IPS DF 6.9 (cell line): ENCODE results near the gene CENPM.
A peak's percentile ranks its signal among the peaks of the same experiment; 100 is the strongest.

Experiments used
- DNase-seq: peaks from one replicate; pipeline ENCODE4 v3.0.0-alpha.2; 2013; ENCODE audit warnings: low read depth, low spot score
- H3K27ac ChIP-seq: one replicate; pipeline ENCODE4 v1.5.1; 2013; ENCODE audit warnings: low read length, control low read depth
- H3K27me3 ChIP-seq: 2 replicates; pipeline ENCODE4 v1.6.1; 2013; ENCODE audit warnings: mild to moderate bottlenecking, low read length; ENCODE audit not compliant: control insufficient read depth, insufficient read depth
- H3K36me3 ChIP-seq: 2 replicates; pipeline ENCODE4 v1.6.1; 2013; ENCODE audit warnings: low read length; ENCODE audit not compliant: control insufficient read depth, insufficient read depth
- H3K4me1 ChIP-seq: 2 replicates; pipeline ENCODE4 v1.6.1; 2013; ENCODE audit warnings: low read length; ENCODE audit not compliant: control insufficient read depth, insufficient read depth
- H3K4me3 ChIP-seq: 2 replicates; pipeline ENCODE4 v1.5.1; 2013; ENCODE audit warnings: mild to moderate bottlenecking, low read length
- H3K9me3 ChIP-seq: 2 replicates; pipeline ENCODE4 v1.6.1; 2013; ENCODE audit warnings: low read length, inconsistent platforms; ENCODE audit not compliant: control insufficient read depth, insufficient read depth
- WGBS: extraction: QIAGEN DNeasy Blood & Tissue Kit; methylation state at CpG from one replicate; pipeline ENCODE4 v1.1.7; 2013; ENCODE audit warnings: mixed read lengths, missing lambda C conversion rate; ENCODE audit not compliant: insufficient read length, insufficient coverage; 5-methylcytosine and 5-hydroxymethylcytosine counted together

CENPM gene

GRCh38 chr22:41932353-41932752 is 14.6 kb downstream of the CENPM start:
- Histone ChIP-seq H3K27ac (no peak overlapping the region), H3K9me3 (no peaks in the 10 kb centered on the region), H3K36me3 (peaks cover under 1% of the 10 kb centered on the region; the same call in 1 of the 2 replicates), H3K4me1 (peaks cover 7% of the 10 kb centered on the region; the same call in 1 of the 2 replicates), H3K4me3 (no peak overlapping the region), H3K27me3 (no peaks in the 10 kb centered on the region; the same call in 1 of the 2 replicates)
- WGBS, result no CpG with 5 or more reads among the region's 12 CpGs
- no peak for DNase-seq

DNA sequence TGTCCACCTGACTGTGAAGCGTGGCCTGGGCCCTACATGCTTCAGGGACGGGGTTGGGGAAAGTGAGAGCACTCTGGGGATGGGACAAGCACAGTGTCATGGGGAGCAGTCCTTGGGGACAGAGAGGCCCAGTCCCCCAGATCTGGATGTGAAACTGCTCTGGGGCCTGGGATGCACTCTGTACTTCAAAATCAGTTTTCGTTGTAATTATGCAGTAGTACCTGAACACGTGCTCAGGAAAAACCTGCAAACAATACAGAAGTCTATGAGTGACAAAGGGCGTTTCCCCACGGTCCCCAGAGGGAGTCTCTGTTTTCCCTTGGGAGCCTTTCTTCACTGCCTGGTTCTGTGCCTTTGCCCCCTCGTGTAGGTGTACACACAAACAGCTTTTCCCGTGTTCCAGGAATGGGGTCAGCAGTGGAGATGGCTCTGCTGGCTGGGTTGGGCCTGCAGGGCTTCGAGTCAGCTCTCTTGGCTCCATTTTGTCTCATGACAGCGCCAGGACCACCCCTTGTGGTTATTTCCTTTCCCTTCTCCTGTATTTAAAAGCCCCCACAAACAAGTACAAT is 15.2 kb downstream of the CENPM start:
- Histone ChIP-seq H3K4me1 (peaks cover 7% of the 10 kb centered on the region; the same call in 1 of the 2 replicates), H3K27me3 (no peaks in the 10 kb centered on the region; the same call in 1 of the 2 replicates), H3K9me3 (no peaks in the 10 kb centered on the region), H3K4me3 (no peak overlapping the region), H3K27ac (no peak overlapping the region), H3K36me3 (no peaks in the 10 kb centered on the region)
- WGBS, result no CpG with 5 or more reads among the region's 10 CpGs
- no peak for DNase-seq

DNA sequence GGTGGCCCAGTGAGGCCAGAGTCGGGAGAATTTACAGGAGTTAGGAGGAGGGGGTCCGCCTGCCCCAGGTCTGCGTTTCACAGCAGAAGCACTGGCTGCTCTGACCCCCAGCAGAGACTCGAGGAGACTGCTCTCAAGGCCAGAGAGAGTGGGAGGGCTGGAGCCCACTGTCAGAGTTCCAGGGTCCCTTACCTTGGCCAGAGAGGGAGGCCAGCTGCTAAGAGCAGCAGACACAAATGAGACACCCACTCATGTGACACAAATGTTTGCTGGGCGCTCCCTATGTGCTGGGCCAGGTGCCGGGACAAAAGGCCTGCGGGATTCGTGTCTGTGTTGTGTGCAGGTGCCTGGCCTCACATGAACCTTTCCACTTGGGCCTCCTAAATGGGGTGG is 17.5 kb downstream of the CENPM start:
- H3K9me3 ChIP-seq, result no peaks in the 10 kb centered on the region
- H3K27me3 ChIP-seq, result peaks cover 10% of the 10 kb centered on the region; the same call in 1 of the 2 replicates
- no peaks in the 10 kb centered on the region for H3K36me3 ChIP-seq
- peaks cover 12% of the 10 kb centered on the region; the same call in 1 of the 2 replicates for H3K4me1 ChIP-seq
- no peak overlapping the region for H3K27ac ChIP-seq
- no CpG with 5 or more reads among the region's 8 CpGs for WGBS
- no peak for DNase-seq
- H3K4me3 ChIP-seq, result no peak overlapping the region

DNA sequence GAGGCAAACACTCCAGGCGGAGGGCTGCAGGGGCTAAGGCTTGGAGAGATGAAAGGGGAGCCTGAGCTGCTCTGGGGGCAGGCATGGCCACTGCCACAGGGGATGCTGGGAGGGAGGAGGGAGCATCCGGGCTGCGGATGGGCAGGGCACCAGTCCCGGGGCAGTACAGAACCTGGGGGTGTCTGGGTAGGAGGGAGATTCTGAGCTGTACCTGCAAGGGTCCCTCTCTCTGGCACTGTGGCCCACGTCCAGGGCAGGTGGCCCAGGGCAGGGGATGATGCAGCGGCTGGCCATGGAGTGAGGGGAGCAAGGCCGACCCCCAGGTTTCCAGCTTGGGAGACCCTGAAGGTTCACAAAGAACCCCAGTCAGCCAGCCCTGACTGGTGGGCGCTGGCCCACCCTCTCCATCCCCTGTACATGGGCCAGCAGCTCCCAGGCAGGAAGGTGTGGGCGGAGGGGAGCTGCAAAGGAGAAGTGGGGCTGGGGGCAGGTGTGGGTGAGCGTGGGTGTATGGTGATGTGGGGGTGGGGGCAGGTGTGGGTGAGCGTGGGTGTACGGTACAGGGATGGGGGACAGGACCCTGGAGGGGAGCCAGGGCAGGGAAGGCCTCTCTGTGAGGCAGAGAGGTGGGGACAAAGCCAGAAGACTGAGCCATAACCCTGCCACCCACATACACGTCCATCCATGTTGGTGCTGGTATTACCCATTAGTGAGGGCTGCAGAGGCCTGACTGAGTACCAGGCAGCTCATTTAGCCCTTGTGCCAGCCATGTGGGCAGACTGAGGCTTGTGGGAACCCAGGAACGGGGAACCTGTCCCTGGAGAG is 18.1 kb downstream of the CENPM start:
- H3K27me3 ChIP-seq, result peaks cover 10% of the 10 kb centered on the region; the same call in 1 of the 2 replicates
- H3K27ac ChIP-seq, result no peak overlapping the region
- H3K4me3 ChIP-seq, result no peak overlapping the region
- WGBS, result 100% methylated on average over 1 of the region's 14 CpGs
- no peaks in the 10 kb centered on the region for H3K36me3 ChIP-seq
- DNase-seq, result no peak
- no peaks in the 10 kb centered on the region for H3K9me3 ChIP-seq
- H3K4me1 ChIP-seq, result peaks cover 12% of the 10 kb centered on the region; the same call in 1 of the 2 replicates

GRCh38 chr22:41927813-41928212 is 19.1 kb downstream of the CENPM start:
- Histone ChIP-seq H3K27me3 (peaks cover 13% of the 10 kb centered on the region; the same call in 1 of the 2 replicates), H3K4me3 (no peak overlapping the region), H3K4me1 (peaks cover 12% of the 10 kb centered on the region; the same call in 1 of the 2 replicates), H3K36me3 (no peaks in the 10 kb centered on the region), H3K9me3 (no peaks in the 10 kb centered on the region), H3K27ac (no peak overlapping the region)
- no peak for DNase-seq
- WGBS, result no CpG with 5 or more reads among the region's 6 CpGs

- peak overlapping the region; percentile 62; the same call in 1 of the 2 replicates for H3K4me3 ChIP-seq
- peaks cover 13% of the 10 kb centered on the region; the same call in 1 of the 2 replicates for H3K27me3 ChIP-seq
- H3K36me3 ChIP-seq, result no peaks in the 10 kb centered on the region
- no peak overlapping the region for H3K27ac ChIP-seq
- no peak for DNase-seq
- H3K9me3 ChIP-seq, result no peaks in the 10 kb centered on the region
- H3K4me1 ChIP-seq, result peaks cover 12% of the 10 kb centered on the region; the same call in 1 of the 2 replicates
- no CpG with 5 or more reads among the region's 48 CpGs for WGBS
Measured at GRCh38 chr22:41925783-41926460, 21.0 kb downstream of the CENPM start.

DNA sequence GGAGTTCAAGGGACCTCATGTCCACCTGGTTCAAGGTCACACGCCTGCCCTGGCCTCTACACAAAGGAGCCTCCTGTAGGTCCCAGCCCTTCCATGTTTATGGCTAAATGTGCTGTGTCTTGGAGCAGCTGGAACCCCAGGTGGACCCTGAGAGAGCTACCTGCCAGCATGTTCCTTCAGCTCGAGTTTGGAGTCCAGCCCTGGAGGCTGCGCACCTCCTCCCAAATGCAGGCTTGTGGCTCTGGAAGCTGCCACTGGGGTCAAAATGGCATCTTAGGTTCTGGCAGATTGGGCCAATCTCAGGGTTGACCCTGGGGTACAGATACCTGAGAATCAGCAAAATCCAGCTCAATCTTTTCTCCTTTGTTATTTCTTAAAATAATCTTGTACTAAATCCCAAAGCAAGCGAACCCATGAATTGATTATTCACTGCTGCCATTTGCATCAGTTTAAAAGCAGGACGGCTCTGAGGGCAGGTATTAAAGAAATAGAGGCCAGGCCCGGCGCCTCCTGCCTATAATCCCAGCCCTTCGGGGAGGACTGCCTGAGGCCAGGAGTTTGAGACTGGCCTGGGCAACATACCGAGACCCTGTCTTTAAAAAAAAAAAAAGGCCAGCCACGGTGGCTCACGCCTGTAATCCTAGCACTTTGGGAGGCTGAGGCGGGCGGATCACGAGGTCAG is 23.2 kb downstream of the CENPM start:
- no peaks in the 10 kb centered on the region for H3K36me3 ChIP-seq
- no peak for DNase-seq
- no peak overlapping the region for H3K27ac ChIP-seq
- H3K4me1 ChIP-seq, result peaks cover 14% of the 10 kb centered on the region; the same call in 1 of the 2 replicates
- no peak overlapping the region for H3K4me3 ChIP-seq
- peaks cover 17% of the 10 kb centered on the region; the same call in 1 of the 2 replicates for H3K27me3 ChIP-seq
- H3K9me3 ChIP-seq, result no peaks in the 10 kb centered on the region
- WGBS, result no CpG with 5 or more reads among the region's 14 CpGs

GRCh38 chr22:41922940-41923594 is 23.9 kb downstream of the CENPM start:
- no peak for DNase-seq
- Histone ChIP-seq H3K36me3 (no peaks in the 10 kb centered on the region), H3K27me3 (peaks cover 17% of the 10 kb centered on the region; the same call in 1 of the 2 replicates), H3K4me1 (peaks cover 8% of the 10 kb centered on the region; the same call in 1 of the 2 replicates), H3K27ac (no peak overlapping the region), H3K9me3 (no peaks in the 10 kb centered on the region), H3K4me3 (no peak overlapping the region)
- no CpG with 5 or more reads among the region's 4 CpGs for WGBS

DNA sequence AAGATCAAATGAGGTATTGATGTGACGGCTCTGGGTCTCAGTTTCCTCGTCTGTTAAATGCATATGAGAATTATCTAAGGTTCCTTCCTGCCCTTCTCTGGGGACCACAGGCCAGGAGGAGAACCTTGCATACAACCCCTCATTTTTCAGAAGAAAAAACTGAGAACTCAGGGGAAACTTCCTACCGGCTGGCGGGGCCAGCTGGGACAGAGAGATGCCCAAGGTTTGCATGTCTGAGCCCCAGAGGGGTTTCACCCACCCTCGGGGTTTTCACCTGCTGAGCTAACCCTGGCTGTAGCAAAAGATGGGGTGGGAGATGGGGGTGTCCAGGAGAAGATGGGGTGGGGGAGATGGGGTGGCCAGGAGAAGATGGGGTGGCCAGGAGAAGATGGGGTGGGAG is 24.6 kb downstream of the CENPM start:
- DNase-seq, result no peak
- no peaks in the 10 kb centered on the region for H3K36me3 ChIP-seq
- no peaks in the 10 kb centered on the region for H3K9me3 ChIP-seq
- H3K27ac ChIP-seq, result no peak overlapping the region
- no peak overlapping the region for H3K4me3 ChIP-seq
- H3K27me3 ChIP-seq, result peaks cover 19% of the 10 kb centered on the region
- WGBS, result no CpG with 5 or more reads among the region's 5 CpGs
- peaks cover 8% of the 10 kb centered on the region; the same call in 1 of the 2 replicates for H3K4me1 ChIP-seq
